ENCODE data around the gene TMEM183A.

DNA sequence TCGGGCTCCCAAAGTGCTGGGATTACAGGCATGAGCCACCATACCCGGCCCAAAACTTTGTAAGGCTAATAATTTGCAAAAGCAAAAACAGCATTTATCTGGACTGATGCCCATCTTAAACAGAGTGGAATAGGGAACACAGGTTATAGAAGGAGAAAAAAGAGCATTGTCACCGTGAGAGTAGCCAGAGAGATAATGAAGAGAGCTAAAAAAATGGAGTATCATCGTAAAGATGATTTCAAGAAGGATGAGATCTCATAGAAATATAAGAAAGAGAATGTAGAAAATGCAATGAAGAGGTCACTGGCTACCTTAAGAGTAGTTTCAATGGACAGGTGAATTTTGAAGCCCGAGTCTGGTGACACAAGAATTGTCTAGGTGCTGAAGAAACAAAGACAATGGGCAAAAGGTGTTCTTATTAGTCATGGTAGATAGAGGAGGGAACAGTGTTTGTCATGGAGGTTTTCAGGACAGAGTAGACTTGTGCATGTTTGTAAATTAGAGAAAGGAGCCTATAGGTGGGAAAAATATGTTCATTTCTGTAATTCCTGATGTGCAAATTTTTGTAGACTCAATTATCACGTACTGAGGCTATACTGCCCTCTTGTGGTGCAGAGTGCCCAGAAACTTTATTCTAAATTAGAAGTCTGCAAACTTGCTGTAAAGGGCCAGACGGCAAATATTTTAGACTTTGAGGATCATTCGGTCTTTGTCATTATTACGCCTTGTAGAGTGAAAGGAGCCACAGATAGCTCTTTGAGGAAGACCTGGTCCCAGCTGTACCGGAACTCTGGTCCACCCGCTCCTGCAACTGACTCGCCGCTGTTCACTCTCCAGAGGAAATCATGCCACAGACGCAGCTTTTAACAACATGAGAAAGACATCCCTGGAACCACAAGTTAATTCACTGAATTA lies 8.1 kb upstream of the TMEM183A start:
- TF ChIP-seq, protein P1, sequence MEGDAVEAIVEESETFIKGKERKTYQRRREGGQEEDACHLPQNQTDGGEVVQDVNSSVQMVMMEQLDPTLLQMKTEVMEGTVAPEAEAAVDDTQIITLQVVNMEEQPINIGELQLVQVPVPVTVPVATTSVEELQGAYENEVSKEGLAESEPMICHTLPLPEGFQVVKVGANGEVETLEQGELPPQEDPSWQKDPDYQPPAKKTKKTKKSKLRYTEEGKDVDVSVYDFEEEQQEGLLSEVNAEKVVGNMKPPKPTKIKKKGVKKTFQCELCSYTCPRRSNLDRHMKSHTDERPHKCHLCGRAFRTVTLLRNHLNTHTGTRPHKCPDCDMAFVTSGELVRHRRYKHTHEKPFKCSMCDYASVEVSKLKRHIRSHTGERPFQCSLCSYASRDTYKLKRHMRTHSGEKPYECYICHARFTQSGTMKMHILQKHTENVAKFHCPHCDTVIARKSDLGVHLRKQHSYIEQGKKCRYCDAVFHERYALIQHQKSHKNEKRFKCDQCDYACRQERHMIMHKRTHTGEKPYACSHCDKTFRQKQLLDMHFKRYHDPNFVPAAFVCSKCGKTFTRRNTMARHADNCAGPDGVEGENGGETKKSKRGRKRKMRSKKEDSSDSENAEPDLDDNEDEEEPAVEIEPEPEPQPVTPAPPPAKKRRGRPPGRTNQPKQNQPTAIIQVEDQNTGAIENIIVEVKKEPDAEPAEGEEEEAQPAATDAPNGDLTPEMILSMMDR (conservative IDR thresholded peaks at IDR 0.05; ENCODE audit: low read depth in 2 of 2): peak; percentile 76 to 96
- no peak for TF ChIP-seq EZH2 (IDR thresholded peaks at IDR 0.05; ENCODE audit: low read depth, unreplicated experiment)
